CD4-positive, alpha-beta T cell treated with Interleukin-12 subunit alpha and Interleukin-12 subunit beta, for 1 hour (primary cell): ENCODE results near the gene TEP1.

Experiments
- DNase-seq: peaks from one replicate; pipeline ENCODE4 v3.0.0-alpha.2; 2020

TEP1 gene

GRCh38 chr14:20333494-20333841 lies 79.8 kb downstream of the TEP1 start:
- no peak for DNase-seq

DNA sequence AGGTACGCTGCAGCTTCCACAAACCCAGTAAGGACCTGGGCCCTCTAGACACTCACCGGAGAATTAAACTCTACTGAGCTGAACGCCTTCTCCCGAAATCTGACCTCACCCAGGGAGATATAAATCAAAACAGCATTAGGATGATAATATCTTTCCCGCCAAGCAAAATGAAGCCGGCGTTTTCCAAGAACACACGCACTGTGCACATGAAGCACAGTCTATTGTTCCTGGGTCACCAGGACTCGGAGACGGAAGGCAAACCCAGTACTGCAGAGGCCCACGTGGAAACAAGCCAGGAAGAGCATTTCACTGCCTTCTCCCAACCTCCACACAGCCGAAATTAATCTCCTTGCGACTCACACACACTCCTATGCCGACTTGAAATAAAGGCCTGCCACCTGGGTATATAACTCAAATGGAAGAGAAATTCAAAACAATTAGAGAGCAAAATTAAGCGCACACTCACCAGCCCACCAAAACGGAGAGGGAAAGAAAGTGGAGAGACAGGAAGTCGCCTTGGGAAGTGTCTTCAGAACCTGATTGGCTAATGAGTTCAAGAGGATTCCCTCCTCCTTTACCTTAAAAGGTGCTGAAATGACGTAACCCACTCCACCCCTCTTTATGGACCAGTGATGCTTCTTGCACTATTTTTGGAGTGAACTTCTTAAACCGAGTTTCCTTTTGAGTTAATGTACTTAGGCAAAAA lies 80.4 kb downstream of the TEP1 start, which contains the start of gene CCNB1IP1:
CCNB1IP1 (minus strand) TSS at position 492 of the 706 bp plus-strand sequence. CDS start 16,756 bp downstream, outside the sequence.
- peak; percentile 81 for DNase-seq

- DNase-seq, result no peak
Measured at GRCh38 chr14:20332431-20332787, 80.9 kb downstream of the TEP1 start.

GRCh38 chr14:20331053-20331613 lies 82.2 kb downstream of the TEP1 start:
- DNase-seq, result no peak

GRCh38 chr14:20329355-20329754 lies 83.9 kb downstream of the TEP1 start:
- no peak for DNase-seq

GRCh38 chr14:20328705-20329104 lies 84.6 kb downstream of the TEP1 start:
- DNase-seq, result no peak

DNA sequence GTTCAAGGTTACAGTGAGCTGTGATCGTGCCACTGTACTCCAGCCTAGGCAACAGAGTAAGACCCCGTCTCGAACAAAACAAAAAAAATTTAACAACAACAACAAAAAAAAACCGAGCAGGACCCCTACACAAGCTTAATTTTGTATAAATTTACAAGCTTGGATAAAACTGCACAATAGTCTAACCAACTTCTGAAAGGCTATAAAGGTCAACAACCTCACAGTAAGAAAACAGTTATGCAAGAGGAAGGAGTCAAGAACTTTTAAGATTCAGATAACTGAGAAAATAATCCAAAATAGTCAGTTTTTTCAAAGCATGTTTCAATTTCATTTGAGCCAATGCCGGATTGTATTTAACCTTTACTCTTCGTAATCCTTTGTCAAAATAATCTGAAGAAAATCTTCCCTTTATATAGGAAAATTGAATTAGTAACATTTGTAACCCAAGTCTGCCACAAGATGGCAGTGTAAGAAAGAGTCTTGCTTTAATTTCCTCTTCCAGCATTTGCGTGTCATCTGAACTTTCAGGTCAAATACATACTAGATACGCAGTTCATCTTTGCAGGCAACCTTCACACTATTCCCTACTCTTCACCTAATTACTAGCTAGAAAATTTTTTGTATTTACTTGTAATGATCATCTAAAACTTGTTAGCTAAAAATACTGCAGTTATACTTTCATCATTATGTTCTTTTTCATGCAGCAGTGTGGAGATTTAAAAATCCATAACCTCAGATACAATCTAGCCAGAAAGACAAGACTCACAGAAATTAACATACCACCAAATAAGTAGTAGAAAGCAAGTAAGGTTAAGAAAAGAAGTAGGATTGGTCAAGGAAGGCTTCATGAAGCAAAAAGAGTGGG lies 86.1 kb downstream of the TEP1 start:
- DNase-seq, result peak; percentile 79

GRCh38 chr14:20317720-20318119 lies 95.6 kb downstream of the TEP1 start:
- no peak for DNase-seq
